ENCODE data around the gene NKX6-2. TPM values are rescaled to one million over a fixed set of nuclear protein-coding genes. Genes with fewer than 3 reads are reported as not detected.

The NKX6-2 gene
- total and polyA plus RNA-seq, 4 donors = 0.07 to 7.1 TPM; not detected in 2

DNA sequence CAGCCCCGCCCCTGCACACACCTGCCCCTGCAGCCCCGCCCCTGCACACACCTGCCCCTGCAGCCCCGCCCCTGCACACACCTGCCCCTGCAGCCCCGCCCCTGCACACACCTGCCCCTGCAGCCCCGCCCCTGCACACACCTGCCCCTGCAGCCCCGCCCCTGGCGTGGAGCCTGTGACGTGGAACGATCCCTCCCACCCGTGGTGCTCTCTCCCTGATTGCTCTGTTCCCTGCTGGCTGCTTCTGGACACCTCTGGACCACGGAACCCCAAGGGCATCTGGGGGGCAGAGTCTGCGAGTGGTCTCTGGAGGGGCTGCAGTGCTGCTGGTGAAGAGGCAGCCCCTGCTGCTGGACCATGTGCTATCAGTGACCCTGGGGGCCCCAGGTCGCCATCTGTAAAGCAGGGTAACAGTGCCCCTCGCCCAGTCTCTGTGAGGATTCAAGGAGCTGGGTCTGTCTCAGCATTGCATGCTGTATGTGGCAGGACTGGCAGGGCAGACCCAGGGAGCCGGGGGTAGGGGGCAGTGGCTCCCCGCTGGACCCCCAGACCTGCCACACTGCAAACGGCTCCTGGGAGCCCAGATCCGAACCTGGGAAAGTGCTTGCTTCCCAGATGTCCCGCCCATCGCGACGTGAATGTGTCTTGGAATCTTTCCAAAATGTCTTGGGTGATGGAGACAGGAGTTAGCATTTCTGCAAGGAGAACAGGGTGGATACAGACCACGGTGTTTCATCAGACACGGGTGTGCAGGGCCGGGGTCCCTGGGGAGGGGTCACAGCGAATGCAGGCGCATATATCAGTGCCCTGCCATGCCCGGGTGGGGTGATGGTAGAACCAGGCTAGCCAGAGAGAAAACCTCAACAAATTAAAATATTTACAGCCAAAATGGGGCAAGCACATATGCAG, 27.9 kb upstream of the NKX6-2 start:
- Histone ChIP-seq H3K36me3 (ENCODE audit: control insufficient read depth in 4 of 4, insufficient read depth in 3 of 4, low read depth in 1 of 4, low read length in 3 of 4) (no peaks in the 10 kb centered on the region), H3K27ac (ENCODE audit: low read depth in 1 of 2, low read length in 2 of 2) (no peak overlapping the region), H3K9me3 (ENCODE audit: control insufficient read depth in 4 of 4, low read length in 3 of 4) (no peaks in the 10 kb centered on the region), H3K4me1 (ENCODE audit: control insufficient read depth in 4 of 4, insufficient read depth in 4 of 4, low read length in 3 of 4) (no peaks in the 10 kb centered on the region), H3K27me3 (ENCODE audit: control insufficient read depth in 4 of 4, insufficient read depth in 4 of 4, low read length in 3 of 4) (peaks cover 0 to 4% (median 0%) of the 10 kb centered on the region in 4 donors), H3K4me3 (ENCODE audit: low read depth in 1 of 3, low read length in 3 of 3) (no peak overlapping the region), H3K9ac (ENCODE audit: low read depth in 1 of 2, low read length in 2 of 2) (no peak overlapping the region)
- 67% methylated on average over 25 of the region's 28 CpGs for WGBS
- DNase-seq (ENCODE audit: low spot score) = no peak
- TF ChIP-seq HNF4G (IDR thresholded peaks at IDR 0.05) (no peak), CTCF (IDR thresholded peaks at IDR 0.05; ENCODE audit: low read depth, low read length, missing input control) (no peak), FOXA2 (IDR thresholded peaks at IDR 0.05) (no peak), NR2F2 (IDR thresholded peaks at IDR 0.05) (no peak), MAX (IDR thresholded peaks at IDR 0.05) (no peak), ATF3 (IDR thresholded peaks at IDR 0.05) (no peak), HNF4A (conservative IDR thresholded peaks at IDR 0.05) (no peak), GABPA (IDR thresholded peaks at IDR 0.05 in 1 of 2, conservative IDR thresholded peaks at IDR 0.05 in 1 of 2) (no peak), RAD21 (IDR thresholded peaks at IDR 0.05) (no peak), RXRA (IDR thresholded peaks at IDR 0.05) (no peak), EGR1 (IDR thresholded peaks at IDR 0.05; ENCODE audit: low read depth in 2 of 2) (no peak), YY1 (IDR thresholded peaks at IDR 0.05) (no peak)
- TF ChIP-seq, protein P1, sequence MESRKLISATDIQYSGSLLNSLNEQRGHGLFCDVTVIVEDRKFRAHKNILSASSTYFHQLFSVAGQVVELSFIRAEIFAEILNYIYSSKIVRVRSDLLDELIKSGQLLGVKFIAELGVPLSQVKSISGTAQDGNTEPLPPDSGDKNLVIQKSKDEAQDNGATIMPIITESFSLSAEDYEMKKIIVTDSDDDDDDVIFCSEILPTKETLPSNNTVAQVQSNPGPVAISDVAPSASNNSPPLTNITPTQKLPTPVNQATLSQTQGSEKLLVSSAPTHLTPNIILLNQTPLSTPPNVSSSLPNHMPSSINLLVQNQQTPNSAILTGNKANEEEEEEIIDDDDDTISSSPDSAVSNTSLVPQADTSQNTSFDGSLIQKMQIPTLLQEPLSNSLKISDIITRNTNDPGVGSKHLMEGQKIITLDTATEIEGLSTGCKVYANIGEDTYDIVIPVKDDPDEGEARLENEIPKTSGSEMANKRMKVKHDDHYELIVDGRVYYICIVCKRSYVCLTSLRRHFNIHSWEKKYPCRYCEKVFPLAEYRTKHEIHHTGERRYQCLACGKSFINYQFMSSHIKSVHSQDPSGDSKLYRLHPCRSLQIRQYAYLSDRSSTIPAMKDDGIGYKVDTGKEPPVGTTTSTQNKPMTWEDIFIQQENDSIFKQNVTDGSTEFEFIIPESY (IDR thresholded peaks at IDR 0.05) = no peak
- TF ChIP-seq, protein P2, sequence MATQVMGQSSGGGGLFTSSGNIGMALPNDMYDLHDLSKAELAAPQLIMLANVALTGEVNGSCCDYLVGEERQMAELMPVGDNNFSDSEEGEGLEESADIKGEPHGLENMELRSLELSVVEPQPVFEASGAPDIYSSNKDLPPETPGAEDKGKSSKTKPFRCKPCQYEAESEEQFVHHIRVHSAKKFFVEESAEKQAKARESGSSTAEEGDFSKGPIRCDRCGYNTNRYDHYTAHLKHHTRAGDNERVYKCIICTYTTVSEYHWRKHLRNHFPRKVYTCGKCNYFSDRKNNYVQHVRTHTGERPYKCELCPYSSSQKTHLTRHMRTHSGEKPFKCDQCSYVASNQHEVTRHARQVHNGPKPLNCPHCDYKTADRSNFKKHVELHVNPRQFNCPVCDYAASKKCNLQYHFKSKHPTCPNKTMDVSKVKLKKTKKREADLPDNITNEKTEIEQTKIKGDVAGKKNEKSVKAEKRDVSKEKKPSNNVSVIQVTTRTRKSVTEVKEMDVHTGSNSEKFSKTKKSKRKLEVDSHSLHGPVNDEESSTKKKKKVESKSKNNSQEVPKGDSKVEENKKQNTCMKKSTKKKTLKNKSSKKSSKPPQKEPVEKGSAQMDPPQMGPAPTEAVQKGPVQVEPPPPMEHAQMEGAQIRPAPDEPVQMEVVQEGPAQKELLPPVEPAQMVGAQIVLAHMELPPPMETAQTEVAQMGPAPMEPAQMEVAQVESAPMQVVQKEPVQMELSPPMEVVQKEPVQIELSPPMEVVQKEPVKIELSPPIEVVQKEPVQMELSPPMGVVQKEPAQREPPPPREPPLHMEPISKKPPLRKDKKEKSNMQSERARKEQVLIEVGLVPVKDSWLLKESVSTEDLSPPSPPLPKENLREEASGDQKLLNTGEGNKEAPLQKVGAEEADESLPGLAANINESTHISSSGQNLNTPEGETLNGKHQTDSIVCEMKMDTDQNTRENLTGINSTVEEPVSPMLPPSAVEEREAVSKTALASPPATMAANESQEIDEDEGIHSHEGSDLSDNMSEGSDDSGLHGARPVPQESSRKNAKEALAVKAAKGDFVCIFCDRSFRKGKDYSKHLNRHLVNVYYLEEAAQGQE (IDR thresholded peaks at IDR 0.05) = no peak
